ENCODE measurements around the gene OR52L1. TPM values are rescaled to one million over a fixed set of nuclear protein-coding genes. Genes with fewer than 3 reads are reported as not detected.

OR52L1 gene
- total RNA-seq, 1 experiment from 2014 or later: not detected

DNA sequence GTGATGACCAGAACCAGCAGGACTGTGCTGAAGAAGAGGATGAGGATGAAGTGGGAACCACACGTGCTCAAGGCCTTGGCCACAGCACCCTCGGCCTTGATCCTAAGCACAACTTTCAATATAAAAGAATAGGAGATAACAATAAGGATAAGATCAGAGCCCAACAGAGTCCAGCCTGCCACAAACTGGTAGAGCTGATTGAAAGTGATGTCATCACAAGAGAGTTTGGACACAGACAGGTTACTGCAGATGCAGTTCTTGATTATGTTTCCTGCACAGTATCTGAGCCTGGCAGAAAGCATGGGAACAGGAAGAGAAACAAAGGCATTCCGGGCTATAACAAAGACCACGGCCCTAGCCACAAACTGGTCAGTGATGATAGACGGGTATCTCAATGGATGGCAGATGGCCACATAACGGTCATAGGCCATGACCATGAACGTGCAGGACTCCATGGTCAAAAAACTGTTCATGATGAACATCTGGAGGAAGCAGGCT, 15.5 kb upstream of the OR52L1 start:
- H3F3A ChIP-seq (ENCODE audit: insufficient read depth, low read depth): no peaks in the 10 kb centered on the region
- H3K4me3 ChIP-seq: no peak overlapping the region
- H3K4me1 ChIP-seq (replicated peaks; ENCODE audit: insufficient read depth): no peaks in the 10 kb centered on the region
- no peak overlapping the region for H3K4me2 ChIP-seq
- no peaks in the 10 kb centered on the region for H4K20me1 ChIP-seq (ENCODE audit: insufficient read depth)
- H3K36me3 ChIP-seq (ENCODE audit: low read depth): no peaks in the 10 kb centered on the region
- ChIA-PET POLR2A (ENCODE audit: unreplicated experiment) (no interaction called here), CTCF (no interaction called here)
- no peaks in the 10 kb centered on the region for H3K9me2 ChIP-seq (ENCODE audit: insufficient read depth)
- DNase-seq: no peak
- H3K27ac ChIP-seq: no peak overlapping the region
- no peak overlapping the region for H2AFZ ChIP-seq
- no TSS peak for BruUV-seq (replicated peaks)
- no peaks in the 10 kb centered on the region for H3K79me2 ChIP-seq (ENCODE audit: low read depth)
- intact Hi-C loops (cut with micrococcal nuclease; ENCODE audit: unreplicated experiment): no loop called here
- no peaks in the 10 kb centered on the region for H3K27me3 ChIP-seq (ENCODE audit: insufficient read depth, low read depth)
- no peaks in the 10 kb centered on the region for H3K9me3 ChIP-seq (ENCODE audit: insufficient read depth, low read depth)
- no peak for TF ChIP-seq EZH2 (IDR thresholded peaks at IDR 0.05; ENCODE audit: low read depth)

- ChIA-PET CTCF (no interaction called here), POLR2A (ENCODE audit: unreplicated experiment) (no interaction called here)
- intact Hi-C loops (cut with micrococcal nuclease; ENCODE audit: unreplicated experiment): no loop called here
- Histone ChIP-seq H4K20me1 (ENCODE audit: insufficient read depth) (no peaks in the 10 kb centered on the region), H3K27ac (no peak overlapping the region), H3F3A (ENCODE audit: insufficient read depth, low read depth) (no peaks in the 10 kb centered on the region), H3K36me3 (ENCODE audit: low read depth) (no peaks in the 10 kb centered on the region), H3K4me1 (replicated peaks; ENCODE audit: insufficient read depth) (no peaks in the 10 kb centered on the region), H3K4me3 (no peak overlapping the region), H3K27me3 (ENCODE audit: insufficient read depth, low read depth) (no peaks in the 10 kb centered on the region), H3K4me2 (no peak overlapping the region), H3K9me3 (ENCODE audit: insufficient read depth, low read depth) (no peaks in the 10 kb centered on the region), H2AFZ (no peak overlapping the region), H3K9me2 (ENCODE audit: insufficient read depth) (no peaks in the 10 kb centered on the region), H3K79me2 (ENCODE audit: low read depth) (no peaks in the 10 kb centered on the region)
- no TSS peak for BruUV-seq (replicated peaks)
- DNase-seq: no peak
- no peak for TF ChIP-seq CTCF (conservative IDR thresholded peaks at IDR 0.05)
- no peak for TF ChIP-seq EZH2 (IDR thresholded peaks at IDR 0.05; ENCODE audit: low read depth)
These were observed 8.0 kb upstream of the OR52L1 start for GRCh38 chr11:5994791-5995190.

GRCh38 chr11:5992604-5993251, 5.9 kb upstream of the OR52L1 start:
- Histone ChIP-seq H3K4me1 (replicated peaks; ENCODE audit: insufficient read depth) (no peaks in the 10 kb centered on the region), H4K20me1 (ENCODE audit: insufficient read depth) (no peaks in the 10 kb centered on the region), H3K9me2 (ENCODE audit: insufficient read depth) (no peaks in the 10 kb centered on the region), H3K9me3 (ENCODE audit: insufficient read depth, low read depth) (no peaks in the 10 kb centered on the region), H2AFZ (no peak overlapping the region), H3K4me2 (no peak overlapping the region), H3K27ac (no peak overlapping the region), H3K79me2 (ENCODE audit: low read depth) (no peaks in the 10 kb centered on the region), H3F3A (ENCODE audit: insufficient read depth, low read depth) (no peaks in the 10 kb centered on the region), H3K36me3 (ENCODE audit: low read depth) (no peaks in the 10 kb centered on the region), H3K27me3 (ENCODE audit: insufficient read depth, low read depth) (no peaks in the 10 kb centered on the region), H3K4me3 (no peak overlapping the region)
- intact Hi-C loops (cut with micrococcal nuclease; ENCODE audit: unreplicated experiment): no loop called here
- no TSS peak for BruUV-seq (replicated peaks)
- CTCF ChIA-PET: no interaction called here
- DNase-seq: no peak
- TF ChIP-seq EZH2 (IDR thresholded peaks at IDR 0.05; ENCODE audit: low read depth): no peak
- TF ChIP-seq CTCF (conservative IDR thresholded peaks at IDR 0.05): peak; percentile 60
- POLR2A ChIA-PET (ENCODE audit: unreplicated experiment): no interaction called here

GRCh38 chr11:5992150-5992549, 5.4 kb upstream of the OR52L1 start:
- H3K9me2 ChIP-seq (ENCODE audit: insufficient read depth): no peaks in the 10 kb centered on the region
- no peaks in the 10 kb centered on the region for H3K36me3 ChIP-seq (ENCODE audit: low read depth)
- ChIA-PET CTCF (no interaction called here), POLR2A (ENCODE audit: unreplicated experiment) (no interaction called here)
- no peaks in the 10 kb centered on the region for H3K4me1 ChIP-seq (replicated peaks; ENCODE audit: insufficient read depth)
- H3K27me3 ChIP-seq (ENCODE audit: insufficient read depth, low read depth): no peaks in the 10 kb centered on the region
- H3K4me2 ChIP-seq: no peak overlapping the region
- H2AFZ ChIP-seq: no peak overlapping the region
- H4K20me1 ChIP-seq (ENCODE audit: insufficient read depth): no peaks in the 10 kb centered on the region
- TF ChIP-seq CTCF (conservative IDR thresholded peaks at IDR 0.05) (no peak), EZH2 (IDR thresholded peaks at IDR 0.05; ENCODE audit: low read depth) (no peak)
- H3K79me2 ChIP-seq (ENCODE audit: low read depth): no peaks in the 10 kb centered on the region
- H3K4me3 ChIP-seq: no peak overlapping the region
- no peak overlapping the region for H3K27ac ChIP-seq
- DNase-seq: no peak
- BruUV-seq (replicated peaks): no TSS peak
- no peaks in the 10 kb centered on the region for H3F3A ChIP-seq (ENCODE audit: insufficient read depth, low read depth)
- intact Hi-C loops (cut with micrococcal nuclease; ENCODE audit: unreplicated experiment): no loop called here
- no peaks in the 10 kb centered on the region for H3K9me3 ChIP-seq (ENCODE audit: insufficient read depth, low read depth)
